Activated CD8-positive, alpha-beta memory T cell treated with anti-CD3 and anti-CD28 coated beads for 36 hours (primary cell): ENCODE results near the gene HERPUD1. TPM values are rescaled to one million over a fixed set of nuclear protein-coding genes. Genes with fewer than 3 reads are reported as not detected.

Experiments used
- CTCF ChIA-PET: fragments of 350-600 bp; sonication (Branson Sonifier 250); formaldehyde crosslinking; loops from one replicate; lab custom pipeline; 2021; ENCODE audit warnings: antibody characterized with exemption; lab: Charles Lee
- POLR2A ChIA-PET: fragments of 350-600 bp; sonication (Branson Sonifier 250); formaldehyde crosslinking; loops from one replicate; lab custom pipeline; 2021; ENCODE audit warnings: antibody characterized with exemption; lab: Charles Lee
- total RNA-seq, 2 experiments: library from RNA; stranded (reverse); gene quantifications; one replicate each; pipeline ENCODE4 v1.2.3, GENCODE V29; 2021

HERPUD1 gene
- total RNA-seq, 2 experiments from 2014 or later: 133 to 140 TPM

DNA sequence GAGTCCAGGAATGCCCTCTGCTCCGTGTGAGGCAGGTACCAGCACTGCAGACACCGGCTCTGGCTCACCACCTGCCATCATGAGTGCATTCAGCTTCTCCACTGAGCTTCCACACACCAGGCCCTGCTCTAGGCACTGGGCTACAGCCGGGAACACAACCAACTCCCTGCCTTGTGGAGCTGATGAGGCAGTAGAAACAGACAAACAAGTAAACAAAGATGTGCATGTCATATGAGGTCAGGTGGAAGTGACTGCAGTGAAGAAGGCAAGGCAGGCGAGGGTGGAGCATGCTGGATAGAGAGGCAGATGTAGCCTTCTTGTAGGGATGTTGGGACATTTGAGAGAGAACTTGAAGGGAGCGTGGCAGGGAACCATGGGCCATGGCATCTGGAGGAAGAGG is 62.4 kb downstream of the HERPUD1 start:
- POLR2A ChIA-PET: interaction anchor here (0.6 kb wide), 1 partner anchor 57 kb away, joined by 3 read pairs; no protein-coding TSS in a partner anchor
- CTCF ChIA-PET: interaction anchor here (1.1 kb wide), 1 partner anchor 9 kb away, joined by 3 read pairs; no protein-coding TSS in a partner anchor

Other genes with a start within 250 kb of the HERPUD1 start
- 10 to 100 TPM; 53.7 to 59.9 TPM for gene MT1X, start 249.7 kb upstream of the HERPUD1 start, total RNA-seq
- 100 to 1,000 TPM; 160 to 165 TPM for gene NUP93, start 202.0 kb upstream of the HERPUD1 start, total RNA-seq
- gene SLC12A3, start 66.9 kb upstream of the HERPUD1 start, total RNA-seq: not detected
- under 1 TPM in 1 of 2 experiments, not detected in 1; 0.13 TPM for gene CETP, start 29.8 kb downstream of the HERPUD1 start, total RNA-seq
- 100 to 1,000 TPM; 118 to 121 TPM for gene NLRC5, start 57.4 kb downstream of the HERPUD1 start, total RNA-seq
- 1 to 10 TPM; 4.8 to 7.1 TPM for gene CPNE2, start 160.4 kb downstream of the HERPUD1 start, total RNA-seq